CD4-positive, alpha-beta T cell treated with Interleukin-6 for 4 hours (primary cell): ENCODE measurements around the gene VPS50.

Experiments
- DNase-seq: peaks from one replicate; pipeline ENCODE4 v3.0.0-alpha.2; 2020; ENCODE audit warnings: mixed read lengths

Gene VPS50

GRCh38 chr7:93231799-93232672 lies at the start of gene VPS50:
TSS of gene VPS50 (plus strand) at chr7:93232366. CDS start at chr7:93232468, 102 bp downstream.
- peak; percentile 91 for DNase-seq

DNA sequence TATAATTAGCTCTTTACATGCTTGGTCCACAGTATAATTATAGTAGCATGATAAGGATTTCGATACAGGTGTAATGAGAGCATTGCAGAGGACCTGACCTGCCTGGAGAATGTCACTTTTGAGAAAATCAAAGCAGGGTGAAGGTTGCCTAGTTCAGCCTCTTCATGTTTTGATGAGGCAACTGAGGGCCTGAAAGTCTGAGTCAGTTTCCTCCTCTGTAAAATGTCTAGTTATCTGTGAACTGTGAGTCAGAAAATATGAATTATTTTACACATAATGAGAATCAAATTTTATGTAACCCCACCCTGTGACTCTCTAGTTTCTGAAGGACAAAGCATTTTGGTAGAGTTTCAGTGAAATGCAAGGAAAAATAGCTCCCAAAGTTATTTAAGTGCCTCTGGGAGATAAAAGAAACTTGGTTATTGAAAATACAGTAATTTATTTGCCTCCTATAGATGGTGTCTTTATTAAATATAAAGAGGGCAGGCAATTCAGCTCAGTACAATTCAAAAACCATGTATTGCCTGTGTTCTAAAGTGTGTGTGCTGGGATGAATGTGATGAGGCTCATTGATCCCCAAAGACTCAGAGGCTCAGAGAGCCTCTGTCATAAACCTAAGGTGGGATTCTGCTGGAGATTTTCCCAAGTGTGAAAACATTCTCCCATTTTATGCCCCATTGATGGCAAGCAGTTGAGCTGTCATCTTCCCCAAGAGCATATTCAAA lies 46.7 kb upstream of the VPS50 start:
- DNase-seq: no peak

- DNase-seq: no peak
Measured at GRCh38 chr7:93188870-93189634, 43.1 kb upstream of the VPS50 start.

DNA sequence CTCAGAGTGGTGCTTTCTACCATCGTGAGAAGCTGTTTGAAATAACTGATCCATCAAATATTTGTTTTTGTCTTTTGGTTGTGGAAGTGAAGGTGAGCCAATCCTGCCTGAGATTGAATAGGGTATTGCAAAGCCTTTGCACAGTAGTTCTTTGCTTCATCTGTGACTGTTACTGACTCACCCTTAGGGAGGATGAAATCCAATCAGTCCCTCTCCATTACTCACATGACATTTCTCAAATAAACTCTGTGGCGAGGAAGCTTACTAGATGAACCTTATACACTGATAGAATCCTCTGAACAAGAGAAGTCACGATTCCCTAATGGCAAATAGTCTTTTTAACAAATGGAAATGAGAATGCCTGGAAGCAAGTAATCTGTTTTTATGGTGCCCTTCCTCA lies 37.8 kb upstream of the VPS50 start:
- DNase-seq: no peak

GRCh38 chr7:93196336-93196735 lies 35.8 kb upstream of the VPS50 start:
- no peak for DNase-seq

DNA sequence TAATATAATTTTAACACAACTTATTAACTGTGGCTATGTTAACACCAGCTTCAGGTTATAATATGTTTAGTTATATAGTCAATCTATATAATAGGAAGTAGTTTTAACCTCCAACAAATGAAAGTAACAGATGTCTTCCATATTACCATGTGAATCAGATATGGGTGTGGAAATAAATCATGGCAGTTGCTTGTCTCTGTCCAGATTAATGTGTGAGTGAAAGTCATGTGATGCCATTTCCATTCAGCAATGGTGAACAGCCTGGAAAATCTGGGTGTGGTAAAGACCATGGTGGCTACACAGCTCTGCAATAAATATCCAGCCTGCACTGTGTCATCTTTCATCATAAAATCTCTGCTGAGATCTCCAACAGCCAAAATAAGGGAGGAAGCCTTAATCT lies 33.7 kb upstream of the VPS50 start:
- no peak for DNase-seq

DNA sequence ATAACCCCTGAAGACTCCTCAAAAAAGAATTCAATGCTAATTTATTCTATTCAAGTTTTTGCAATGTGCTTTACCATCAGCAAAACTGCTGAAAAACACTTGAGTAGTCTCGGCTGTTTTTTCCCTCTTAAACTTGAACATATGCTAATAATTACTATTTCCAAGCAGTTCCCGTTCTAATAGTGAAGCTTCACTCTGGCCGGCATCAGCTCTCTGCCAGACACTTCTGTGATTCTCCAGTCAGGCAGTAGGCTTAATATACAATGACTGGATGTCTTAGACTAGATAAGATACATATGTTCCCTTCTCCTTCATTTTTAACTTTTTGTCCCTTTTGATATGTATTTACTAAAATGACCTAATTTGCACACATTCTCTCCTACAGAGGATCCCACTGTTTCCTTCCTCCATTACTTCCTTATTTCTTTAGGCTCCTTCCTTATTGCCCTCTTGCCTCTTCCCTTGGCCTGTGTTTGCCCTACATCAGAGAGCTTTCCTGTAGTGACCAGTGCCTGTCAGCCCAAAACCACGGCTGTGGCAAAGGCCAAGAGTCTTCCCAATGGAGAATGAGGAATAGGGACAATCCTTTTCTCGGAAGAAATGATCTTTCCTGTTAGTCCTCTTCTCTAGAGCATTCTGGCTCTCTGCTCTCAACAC lies 29.4 kb upstream of the VPS50 start:
- DNase-seq: no peak

GRCh38 chr7:93203496-93203895 lies 28.7 kb upstream of the VPS50 start:
- DNase-seq: no peak

GRCh38 chr7:93205046-93205445 lies 27.1 kb upstream of the VPS50 start:
- DNase-seq: no peak

- no peak for DNase-seq
Measured at GRCh38 chr7:93211228-93211818, 20.8 kb upstream of the VPS50 start.

DNA sequence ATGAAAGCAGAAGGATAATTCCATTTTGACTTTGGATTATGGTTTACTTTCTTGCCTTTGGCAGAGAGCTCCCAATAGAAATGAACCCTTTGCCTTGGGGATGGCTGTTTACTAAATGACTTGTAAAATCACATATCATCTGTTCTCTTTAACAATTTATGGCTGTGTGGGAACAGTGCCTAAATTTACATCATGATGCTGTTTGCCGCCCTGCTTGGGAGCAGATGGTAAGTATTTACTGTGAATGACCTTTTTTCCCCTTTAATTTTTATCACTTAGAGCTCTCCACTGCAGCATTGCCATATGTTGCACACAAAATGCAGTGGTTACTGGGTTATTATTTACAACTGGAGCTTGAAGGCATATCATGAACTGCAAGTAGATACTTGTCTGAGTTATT lies 19.3 kb upstream of the VPS50 start:
- no peak for DNase-seq

GRCh38 chr7:93218997-93219827 lies 13.0 kb upstream of the VPS50 start:
- DNase-seq: no peak

GRCh38 chr7:93219868-93220267 lies 12.3 kb upstream of the VPS50 start:
- DNase-seq: no peak

GRCh38 chr7:93226310-93226709 lies 5.9 kb upstream of the VPS50 start, which contains the start of gene HEPACAM2:
TSS of gene HEPACAM2 (minus strand) at chr7:93226469.
- DNase-seq: no peak

DNA sequence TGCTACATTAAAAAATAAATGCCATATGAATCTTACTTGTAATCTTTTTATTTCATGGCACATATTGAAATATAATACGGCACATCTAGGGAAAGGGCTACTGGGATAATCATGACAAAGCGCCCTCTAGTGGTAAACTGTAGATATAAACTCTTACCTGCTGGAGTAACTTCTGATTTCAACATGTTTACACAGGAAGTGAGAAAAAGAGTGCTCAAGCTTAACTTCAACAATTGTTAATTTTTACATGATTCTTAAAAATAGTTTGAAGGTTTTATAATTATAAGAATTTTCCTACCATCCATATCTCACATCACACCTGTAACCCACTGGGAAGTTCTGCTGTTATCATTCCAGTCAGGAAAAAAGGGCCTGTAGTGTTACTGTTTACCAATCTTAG lies 3.9 kb upstream of the VPS50 start:
- DNase-seq: peak; percentile 6

GRCh38 chr7:93231259-93231658 lies 907 bp upstream of the VPS50 start:
- no peak for DNase-seq

GRCh38 chr7:93232673-93233018 lies 480 bp downstream of the VPS50 start:
- DNase-seq: no peak

DNA sequence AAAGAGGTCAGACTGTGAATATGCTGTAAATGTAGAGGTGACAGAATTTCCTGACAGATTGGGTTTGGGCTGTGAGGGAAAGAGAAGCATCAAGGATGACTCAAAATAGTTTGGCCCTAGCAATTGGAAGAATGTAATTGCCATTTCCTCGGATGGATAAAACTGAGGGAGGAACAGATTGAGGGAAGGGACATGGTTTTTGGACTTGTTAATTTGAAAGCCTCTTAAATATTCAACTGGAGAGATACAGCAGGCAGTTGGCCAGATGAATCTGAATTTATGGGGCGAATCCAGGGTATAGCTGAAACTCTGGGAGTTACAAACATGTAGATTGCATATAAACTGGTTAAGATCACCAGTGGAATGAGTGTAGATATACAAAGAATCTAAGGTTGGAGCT lies 3.4 kb downstream of the VPS50 start:
- DNase-seq: no peak

DNA sequence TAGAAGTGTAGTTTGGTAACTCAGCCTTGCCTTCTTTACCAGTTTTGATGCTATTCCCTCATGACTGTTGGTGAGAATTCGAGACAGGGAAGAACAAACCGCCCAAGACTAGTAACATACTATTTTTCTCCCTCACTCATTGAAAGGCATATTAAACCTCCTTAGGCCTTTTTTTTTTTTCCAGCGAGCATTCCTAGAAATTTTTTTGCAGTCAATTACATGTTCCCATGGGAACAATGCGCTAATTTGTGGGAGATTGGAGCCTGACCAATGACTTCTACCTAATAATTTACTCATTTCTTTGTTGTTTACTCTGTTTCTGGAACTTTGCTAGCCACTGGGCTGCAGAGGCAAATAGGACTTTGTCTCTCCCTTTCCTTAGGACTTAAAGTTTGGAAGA lies 6.0 kb downstream of the VPS50 start:
- DNase-seq: no peak

GRCh38 chr7:93238748-93239147 lies 6.6 kb downstream of the VPS50 start:
- DNase-seq: no peak

DNA sequence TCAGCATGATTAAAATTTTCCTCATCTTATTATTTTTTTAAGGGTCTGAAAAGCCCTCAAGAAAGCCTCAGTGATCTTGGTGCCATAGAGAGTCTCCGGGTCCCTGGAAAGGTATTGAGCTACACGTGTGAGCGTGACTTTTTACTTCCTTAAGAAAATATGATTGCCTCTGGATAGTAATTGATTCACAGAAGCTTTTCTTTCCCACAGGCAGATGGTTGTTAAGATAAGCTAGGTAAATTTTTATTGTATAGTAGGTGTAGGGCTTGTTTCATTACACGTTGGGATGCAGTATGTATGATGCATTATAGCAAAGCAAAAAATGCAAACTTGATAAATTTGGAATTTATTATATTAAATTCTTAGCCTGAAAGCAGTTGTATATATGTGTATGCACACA lies 7.7 kb downstream of the VPS50 start:
- no peak for DNase-seq

- DNase-seq: no peak
Measured at GRCh38 chr7:93242106-93242505, 9.9 kb downstream of the VPS50 start.
